ENCODE results near the gene ISCU. TPM values are rescaled to one million over a fixed set of nuclear protein-coding genes. Genes with fewer than 3 reads are reported as not detected.
A peak's percentile ranks its signal among the peaks of the same experiment; 100 is the strongest.
"Not testable (repeated sequence)": the region's sequence is repeated elsewhere in the genome, so short reads cannot be mapped to it uniquely, and the experiment has no call there.

Gene ISCU
- total RNA-seq, 1 donor from 2014 or later = 134 TPM

DNA sequence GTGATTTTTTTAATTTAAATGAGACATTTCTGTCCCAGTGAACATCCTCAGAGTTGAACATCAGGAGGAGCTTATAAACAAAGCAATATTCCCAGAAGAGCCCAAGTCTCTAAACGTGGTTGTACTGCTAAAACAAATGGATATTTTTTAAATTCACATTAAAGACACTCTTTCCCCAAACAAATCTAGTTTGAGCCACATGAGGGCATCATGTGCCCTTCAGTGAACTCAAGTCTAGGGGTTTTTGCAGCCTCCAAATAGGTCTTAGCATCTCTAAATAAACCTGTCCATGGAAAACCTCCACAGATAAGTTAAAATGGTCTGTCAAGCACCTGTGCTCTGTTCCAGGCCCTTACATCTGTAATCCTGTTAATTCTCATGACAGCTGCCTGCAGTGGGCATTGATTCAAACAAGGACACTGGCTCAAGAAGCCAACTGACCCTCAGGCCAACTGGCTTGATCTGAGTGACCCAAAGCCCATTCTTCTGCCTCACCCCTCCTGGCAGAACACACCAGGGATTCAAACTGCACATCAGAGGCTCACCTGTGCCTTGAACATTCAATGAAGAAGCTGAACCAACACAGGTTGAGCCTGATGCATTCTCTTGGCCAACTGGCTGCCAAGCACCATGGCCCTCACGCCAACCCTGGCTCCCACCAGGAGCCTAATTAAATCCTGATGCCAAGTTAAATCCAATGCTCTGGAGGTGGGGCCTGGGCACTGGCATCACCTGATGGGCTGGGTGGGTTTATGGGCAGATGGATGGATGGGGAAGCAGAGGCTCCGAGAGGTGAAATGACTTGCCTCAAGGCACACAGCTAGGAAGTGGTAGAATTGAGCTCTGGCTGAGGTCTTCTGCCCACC, 8.6 kb downstream of the ISCU start:
- no peak for DNase-seq (ENCODE audit: low read depth)
- H3K4me3 ChIP-seq (ENCODE audit: low read depth, low read length) = no peak overlapping the region
- TF ChIP-seq, protein P1, sequence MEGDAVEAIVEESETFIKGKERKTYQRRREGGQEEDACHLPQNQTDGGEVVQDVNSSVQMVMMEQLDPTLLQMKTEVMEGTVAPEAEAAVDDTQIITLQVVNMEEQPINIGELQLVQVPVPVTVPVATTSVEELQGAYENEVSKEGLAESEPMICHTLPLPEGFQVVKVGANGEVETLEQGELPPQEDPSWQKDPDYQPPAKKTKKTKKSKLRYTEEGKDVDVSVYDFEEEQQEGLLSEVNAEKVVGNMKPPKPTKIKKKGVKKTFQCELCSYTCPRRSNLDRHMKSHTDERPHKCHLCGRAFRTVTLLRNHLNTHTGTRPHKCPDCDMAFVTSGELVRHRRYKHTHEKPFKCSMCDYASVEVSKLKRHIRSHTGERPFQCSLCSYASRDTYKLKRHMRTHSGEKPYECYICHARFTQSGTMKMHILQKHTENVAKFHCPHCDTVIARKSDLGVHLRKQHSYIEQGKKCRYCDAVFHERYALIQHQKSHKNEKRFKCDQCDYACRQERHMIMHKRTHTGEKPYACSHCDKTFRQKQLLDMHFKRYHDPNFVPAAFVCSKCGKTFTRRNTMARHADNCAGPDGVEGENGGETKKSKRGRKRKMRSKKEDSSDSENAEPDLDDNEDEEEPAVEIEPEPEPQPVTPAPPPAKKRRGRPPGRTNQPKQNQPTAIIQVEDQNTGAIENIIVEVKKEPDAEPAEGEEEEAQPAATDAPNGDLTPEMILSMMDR (IDR thresholded peaks at IDR 0.05; ENCODE audit: insufficient read depth, low read length, poor library complexity, severe bottlenecking) = peak; percentile 32

GRCh38 chr12:108571609-108572165, 9.3 kb downstream of the ISCU start:
- TF ChIP-seq, protein P1 (IDR thresholded peaks at IDR 0.05; ENCODE audit: insufficient read depth, low read length, poor library complexity, severe bottlenecking) = no peak
- no peak overlapping the region for H3K4me3 ChIP-seq (ENCODE audit: low read depth, low read length)
- no peaks in the 10 kb centered on the region for H3K36me3 ChIP-seq (ENCODE audit: control insufficient read depth, insufficient read depth, low read length)
- DNase-seq (ENCODE audit: low read depth) = no peak
- H3K27me3 ChIP-seq (ENCODE audit: control insufficient read depth, insufficient read depth, low read length) = no peaks in the 10 kb centered on the region

More for the DNA sequence above, 8.6 kb downstream of the ISCU start:
- Histone ChIP-seq H3K27me3 (ENCODE audit: control insufficient read depth, insufficient read depth, low read length) (no peaks in the 10 kb centered on the region), H3K36me3 (ENCODE audit: control insufficient read depth, insufficient read depth, low read length) (no peaks in the 10 kb centered on the region)

GRCh38 chr12:108572166-108572790, 9.9 kb downstream of the ISCU start:
- no peak for DNase-seq (ENCODE audit: low read depth)
- TF ChIP-seq, protein P1 (IDR thresholded peaks at IDR 0.05; ENCODE audit: insufficient read depth, low read length, poor library complexity, severe bottlenecking) = no peak
- no peaks in the 10 kb centered on the region for H3K36me3 ChIP-seq (ENCODE audit: control insufficient read depth, insufficient read depth, low read length)
- H3K4me3 ChIP-seq (ENCODE audit: low read depth, low read length) = no peak overlapping the region
- no peaks in the 10 kb centered on the region for H3K27me3 ChIP-seq (ENCODE audit: control insufficient read depth, insufficient read depth, low read length)

DNA sequence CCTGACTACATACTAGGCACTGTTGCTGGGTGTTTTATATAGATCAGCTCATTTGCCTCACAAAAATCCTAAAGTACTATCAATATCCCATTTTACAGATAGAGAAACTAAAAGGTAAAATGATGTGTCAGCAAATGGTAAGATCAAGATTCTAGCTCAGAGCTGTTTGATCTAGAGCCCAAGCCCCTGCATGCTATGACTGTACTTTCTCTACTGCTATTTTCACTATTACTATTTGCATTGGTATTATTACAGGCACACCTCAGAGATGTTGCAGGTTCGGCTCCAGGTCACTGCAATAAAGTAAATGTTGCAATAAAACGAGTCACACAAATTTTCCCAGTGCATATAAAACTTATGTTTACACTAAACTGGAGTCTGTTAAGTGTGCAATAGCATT, 10.9 kb downstream of the ISCU start:
- Histone ChIP-seq H3K36me3 (ENCODE audit: control insufficient read depth, insufficient read depth, low read length) (no peaks in the 10 kb centered on the region), H3K27me3 (ENCODE audit: control insufficient read depth, insufficient read depth, low read length) (no peaks in the 10 kb centered on the region), H3K4me3 (ENCODE audit: low read depth, low read length) (no peak overlapping the region)
- TF ChIP-seq, protein P1 (IDR thresholded peaks at IDR 0.05; ENCODE audit: insufficient read depth, low read length, poor library complexity, severe bottlenecking) = no peak
- DNase-seq (ENCODE audit: low read depth) = no peak

GRCh38 chr12:108574276-108574675, 11.9 kb downstream of the ISCU start:
- H3K36me3 ChIP-seq (ENCODE audit: control insufficient read depth, insufficient read depth, low read length); DNase-seq (ENCODE audit: low read depth); H3K4me3 ChIP-seq (ENCODE audit: low read depth, low read length); H3K27me3 ChIP-seq (ENCODE audit: control insufficient read depth, insufficient read depth, low read length): not testable (repeated sequence)

- DNase-seq (ENCODE audit: low read depth) = no peak
- Histone ChIP-seq H3K27me3 (ENCODE audit: control insufficient read depth, insufficient read depth, low read length) (no peaks in the 10 kb centered on the region), H3K4me3 (ENCODE audit: low read depth, low read length) (no peak overlapping the region), H3K36me3 (ENCODE audit: control insufficient read depth, insufficient read depth, low read length) (no peaks in the 10 kb centered on the region)
- TF ChIP-seq, protein P1 (IDR thresholded peaks at IDR 0.05; ENCODE audit: insufficient read depth, low read length, poor library complexity, severe bottlenecking) = no peak
These were observed 13.0 kb downstream of the ISCU start for GRCh38 chr12:108575199-108575912.
